ENCODE results near the gene RNF13.
A peak's percentile ranks its signal among the peaks of the same experiment; 100 is the strongest.
"Not testable (repeated sequence)": the region's sequence is repeated elsewhere in the genome, so short reads cannot be mapped to it uniquely, and the experiment has no call there.

The RNF13 gene

GRCh38 chr3:149971403-149972075 is 158.5 kb downstream of the RNF13 start:
- no peaks in the 10 kb centered on the region for H3K27me3 ChIP-seq (ENCODE audit: insufficient read depth, low read depth, severe bottlenecking)
- H3K4me3 ChIP-seq (ENCODE audit: low read depth, low read length): peak overlapping the region; percentile 97
- no peak for TF ChIP-seq CTCF (IDR thresholded peaks at IDR 0.05; ENCODE audit: low read depth, low read length)
- peak; percentile 62 for DNase-seq
- H3K27ac ChIP-seq: peak overlapping the region; percentile 98
- H3K9me3 ChIP-seq (ENCODE audit: severe bottlenecking): no peaks in the 10 kb centered on the region
- peaks cover 17% of the 10 kb centered on the region for H3K36me3 ChIP-seq

GRCh38 chr3:149975919-149976318 is 162.9 kb downstream of the RNF13 start:
- no peak for DNase-seq
- Histone ChIP-seq H3K27me3 (ENCODE audit: insufficient read depth, low read depth, severe bottlenecking) (no peaks in the 10 kb centered on the region), H3K36me3 (0 out of 2 replicates have a peak, but pooled peaks cover 3% of the 10 kb centered on the region), H3K27ac (no peak overlapping the region), H3K4me3 (ENCODE audit: low read depth, low read length) (no peak overlapping the region), H3K9me3 (ENCODE audit: severe bottlenecking) (no peaks in the 10 kb centered on the region)
- no peak for TF ChIP-seq CTCF (IDR thresholded peaks at IDR 0.05; ENCODE audit: low read depth, low read length)

GRCh38 chr3:149977386-149977785 is 164.4 kb downstream of the RNF13 start:
- no peak overlapping the region for H3K27ac ChIP-seq
- H3K9me3 ChIP-seq (ENCODE audit: severe bottlenecking): no peaks in the 10 kb centered on the region
- H3K4me3 ChIP-seq (ENCODE audit: low read depth, low read length): no peak overlapping the region
- no peak for TF ChIP-seq CTCF (IDR thresholded peaks at IDR 0.05; ENCODE audit: low read depth, low read length)
- no peaks in the 10 kb centered on the region for H3K36me3 ChIP-seq
- DNase-seq: no peak
- no peaks in the 10 kb centered on the region for H3K27me3 ChIP-seq (ENCODE audit: insufficient read depth, low read depth, severe bottlenecking)

GRCh38 chr3:149981979-149982378 is 169.0 kb downstream of the RNF13 start:
- H3K4me3 ChIP-seq (ENCODE audit: low read depth, low read length); H3K27me3 ChIP-seq (ENCODE audit: insufficient read depth, low read depth, severe bottlenecking); H3K27ac ChIP-seq; H3K36me3 ChIP-seq; H3K9me3 ChIP-seq (ENCODE audit: severe bottlenecking); DNase-seq: not testable (repeated sequence)

GRCh38 chr3:149983053-149983452 is 170.0 kb downstream of the RNF13 start:
- not testable (repeated sequence) for H3K36me3 ChIP-seq; H3K9me3 ChIP-seq (ENCODE audit: severe bottlenecking); H3K27ac ChIP-seq; DNase-seq; H3K27me3 ChIP-seq (ENCODE audit: insufficient read depth, low read depth, severe bottlenecking); H3K4me3 ChIP-seq (ENCODE audit: low read depth, low read length)

- no peak overlapping the region for H3K4me3 ChIP-seq (ENCODE audit: low read depth, low read length)
- H3K36me3 ChIP-seq: no peaks in the 10 kb centered on the region
- no peak overlapping the region for H3K27ac ChIP-seq
- H3K27me3 ChIP-seq (ENCODE audit: insufficient read depth, low read depth, severe bottlenecking): no peaks in the 10 kb centered on the region
- no peaks in the 10 kb centered on the region for H3K9me3 ChIP-seq (ENCODE audit: severe bottlenecking)
- TF ChIP-seq CTCF (IDR thresholded peaks at IDR 0.05; ENCODE audit: low read depth, low read length): no peak
- DNase-seq: no peak
Measured at GRCh38 chr3:149983628-149984027, 170.6 kb downstream of the RNF13 start.

- Histone ChIP-seq H3K27me3 (ENCODE audit: insufficient read depth, low read depth, severe bottlenecking) (no peaks in the 10 kb centered on the region), H3K36me3 (no peaks in the 10 kb centered on the region), H3K4me3 (ENCODE audit: low read depth, low read length) (no peak overlapping the region), H3K9me3 (ENCODE audit: severe bottlenecking) (peaks cover under 1% of the 10 kb centered on the region), H3K27ac (no peak overlapping the region)
- TF ChIP-seq CTCF (IDR thresholded peaks at IDR 0.05; ENCODE audit: low read depth, low read length): no peak
- DNase-seq: no peak
Measured at GRCh38 chr3:149989307-149989706, 176.3 kb downstream of the RNF13 start.
